ENCODE results near the gene DGCR8.

DNA sequence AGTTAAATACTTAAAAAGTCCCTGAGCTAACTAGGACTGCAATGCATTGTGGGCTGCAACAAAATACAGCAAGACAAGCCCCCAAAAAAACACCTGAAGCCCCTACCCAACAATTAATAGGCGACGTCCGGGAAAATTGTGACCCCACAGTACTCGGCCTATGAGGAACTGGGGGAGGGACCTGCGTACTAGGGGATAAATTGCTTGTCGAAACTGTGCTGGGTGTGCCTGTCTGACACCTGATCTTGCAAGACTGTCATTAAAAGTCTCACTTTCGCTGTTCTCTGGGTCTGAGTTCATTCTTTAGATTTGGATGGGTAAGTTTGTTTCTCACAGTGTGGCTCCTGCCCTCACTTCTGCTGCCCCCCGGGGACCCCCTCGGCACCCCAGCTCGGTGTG, 44.0 kb upstream of the DGCR8 start:
- TF ChIP-seq, protein P1, sequence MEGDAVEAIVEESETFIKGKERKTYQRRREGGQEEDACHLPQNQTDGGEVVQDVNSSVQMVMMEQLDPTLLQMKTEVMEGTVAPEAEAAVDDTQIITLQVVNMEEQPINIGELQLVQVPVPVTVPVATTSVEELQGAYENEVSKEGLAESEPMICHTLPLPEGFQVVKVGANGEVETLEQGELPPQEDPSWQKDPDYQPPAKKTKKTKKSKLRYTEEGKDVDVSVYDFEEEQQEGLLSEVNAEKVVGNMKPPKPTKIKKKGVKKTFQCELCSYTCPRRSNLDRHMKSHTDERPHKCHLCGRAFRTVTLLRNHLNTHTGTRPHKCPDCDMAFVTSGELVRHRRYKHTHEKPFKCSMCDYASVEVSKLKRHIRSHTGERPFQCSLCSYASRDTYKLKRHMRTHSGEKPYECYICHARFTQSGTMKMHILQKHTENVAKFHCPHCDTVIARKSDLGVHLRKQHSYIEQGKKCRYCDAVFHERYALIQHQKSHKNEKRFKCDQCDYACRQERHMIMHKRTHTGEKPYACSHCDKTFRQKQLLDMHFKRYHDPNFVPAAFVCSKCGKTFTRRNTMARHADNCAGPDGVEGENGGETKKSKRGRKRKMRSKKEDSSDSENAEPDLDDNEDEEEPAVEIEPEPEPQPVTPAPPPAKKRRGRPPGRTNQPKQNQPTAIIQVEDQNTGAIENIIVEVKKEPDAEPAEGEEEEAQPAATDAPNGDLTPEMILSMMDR (IDR thresholded peaks at IDR 0.05; ENCODE audit: borderline replicate concordance, extremely low read depth, low read length, poor library complexity, severe bottlenecking), result no peak
- TF ChIP-seq EZH2 (IDR thresholded peaks at IDR 0.05; ENCODE audit: borderline replicate concordance, low read depth, low read length, severe bottlenecking), result no peak
